GM12891 (cell line): ENCODE data around the gene OGDHL.

Experiments
- PAX5 ChIP-seq: IDR thresholded peaks from 2 replicates; pipeline ENCODE4 v1.6.1; 2011; ENCODE audit warnings: low read length, moderate library complexity, mild to moderate bottlenecking; ENCODE audit not compliant: insufficient read depth, severe bottlenecking
- POLR2A ChIP-seq: IDR thresholded peaks from 2 replicates; pipeline ENCODE4 v1.6.1; 2011; ENCODE audit warnings: low read depth, low read length, control low read depth
- POLR2AphosphoS5 ChIP-seq: IDR thresholded peaks from 2 replicates; pipeline ENCODE4 v1.6.1; 2011; ENCODE audit warnings: low read depth, low read length, control low read depth
- POU2F2 ChIP-seq: IDR thresholded peaks from 2 replicates; pipeline ENCODE4 v1.6.1; 2011; ENCODE audit warnings: low read depth, mild to moderate bottlenecking, control low read depth, low read length, moderate library complexity
- SPI1 ChIP-seq: IDR thresholded peaks from 2 replicates; pipeline ENCODE4 v1.6.1; 2011; ENCODE audit warnings: low read depth, low read length, control low read depth
- TAF1 ChIP-seq: IDR thresholded peaks from 2 replicates; pipeline ENCODE4 v1.6.1; 2011; ENCODE audit warnings: low read depth, low read length, control low read depth

GRCh38 chr10:49766484-49766883 is 4.4 kb upstream of the OGDHL start:
- no peak for TF ChIP-seq POLR2A
- no peak for TF ChIP-seq POLR2AphosphoS5
- TF ChIP-seq TAF1, result no peak
- TF ChIP-seq SPI1, result no peak
- no peak for TF ChIP-seq POU2F2
- TF ChIP-seq PAX5, result no peak
